Duodenal mucosa (tissue), 2 donors: Measurements from ENCODE around the gene UBE4A.
"Not testable (repeated sequence)": the region's sequence is repeated elsewhere in the genome, so short reads cannot be mapped to it uniquely, and the experiment has no call there.

Experiments used
- H3K27ac ChIP-seq: one replicate; pipeline ENCODE4 v1.7.0; 2013; ENCODE audit warnings: low read depth, low read length
- H3K27me3 ChIP-seq, 2 donors: one replicate each; pipeline ENCODE4 v1.7.0; 2013; ENCODE audit warnings: low read length in 2 of 2, control low read depth in 1 of 2; ENCODE audit not compliant: insufficient read depth in 2 of 2, control insufficient read depth in 1 of 2
- H3K36me3 ChIP-seq, 2 donors: one replicate each; pipeline ENCODE4 v1.7.0; 2013; ENCODE audit warnings: low read length in 2 of 2, control low read depth in 1 of 2; ENCODE audit not compliant: insufficient read depth in 2 of 2, control insufficient read depth in 1 of 2
- H3K4me1 ChIP-seq, 2 donors: one replicate each; pipeline ENCODE4 v1.7.0; 2013; ENCODE audit warnings: low read length in 2 of 2, control low read depth in 1 of 2; ENCODE audit not compliant: insufficient read depth in 2 of 2, control insufficient read depth in 1 of 2
- H3K4me3 ChIP-seq, 2 donors: one replicate each; pipeline ENCODE4 v1.7.0; 2013; ENCODE audit warnings: low read length in 2 of 2, low read depth in 1 of 2
- H3K9ac ChIP-seq, 2 donors: one replicate each; pipeline ENCODE4 v1.7.0; 2013; ENCODE audit warnings: low read length in 2 of 2, low read depth in 1 of 2
- H3K9me3 ChIP-seq, 2 donors: one replicate each; pipeline ENCODE4 v1.7.0; 2013; ENCODE audit warnings: low read length in 2 of 2, control low read depth in 1 of 2; ENCODE audit not compliant: control insufficient read depth in 1 of 2

UBE4A gene

DNA sequence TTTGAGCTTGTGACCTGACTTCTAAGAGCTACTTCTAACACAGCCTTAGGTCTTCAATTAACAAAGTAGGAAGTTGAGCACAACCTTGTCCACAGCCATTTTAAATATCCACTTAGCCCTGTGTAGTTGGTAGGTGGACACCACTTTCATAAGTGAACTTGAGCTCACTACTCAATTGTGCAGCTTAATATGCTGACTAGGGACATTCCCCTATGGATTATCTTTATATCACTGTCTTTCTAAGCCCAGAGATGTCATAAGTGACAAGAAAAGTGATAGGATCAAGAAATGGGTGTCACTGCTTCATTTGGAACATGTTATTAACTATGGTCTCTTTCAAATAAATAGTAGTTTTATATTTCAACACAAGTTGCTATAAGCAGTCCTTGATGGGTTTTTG lies 38.0 kb downstream of the UBE4A start:
- Histone ChIP-seq H3K4me1 (peaks cover 6 to 14% of the 10 kb centered on the region in 2 donors), H3K9ac (no peak overlapping the region), H3K9me3 (no peaks in the 10 kb centered on the region), H3K36me3 (peaks cover 25 to 43% of the 10 kb centered on the region in 2 donors), H3K4me3 (no peak overlapping the region), H3K27ac (no peak overlapping the region), H3K27me3 (no peaks in the 10 kb centered on the region)

DNA sequence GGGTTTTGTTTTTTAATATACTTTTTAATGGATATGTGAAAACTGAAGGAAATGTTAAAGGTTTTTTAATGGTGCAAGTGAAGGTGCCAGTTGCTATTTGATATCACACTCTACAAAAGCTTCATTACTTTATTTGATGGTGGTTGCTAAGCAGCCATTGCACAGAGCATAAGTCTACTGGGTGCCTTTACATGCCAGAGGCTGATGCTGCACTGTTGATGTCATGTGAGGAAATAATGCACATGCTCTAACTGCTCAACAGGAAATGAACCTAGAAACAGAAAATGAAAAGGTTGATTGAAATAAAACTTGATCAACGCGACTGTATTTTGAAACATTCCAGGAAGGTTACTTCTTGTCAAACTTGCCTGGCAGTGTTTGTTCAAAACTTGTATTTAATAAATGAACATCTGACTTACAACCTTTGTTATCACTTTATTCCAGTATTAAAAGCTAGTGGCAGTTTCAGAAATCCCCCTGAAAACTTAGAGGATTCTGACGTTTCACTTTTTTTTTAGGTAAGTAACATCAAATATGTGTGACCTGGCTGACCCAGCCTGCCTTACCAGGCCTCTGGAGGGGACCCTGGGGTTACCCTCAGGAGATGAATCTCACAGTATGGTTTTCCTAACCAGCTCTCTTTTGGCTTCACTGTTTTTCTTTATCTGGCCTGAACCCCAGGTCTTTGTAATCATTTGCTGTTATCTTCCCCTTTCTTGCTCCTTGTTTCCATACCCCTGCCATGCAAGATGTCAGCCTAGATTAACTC lies 39.6 kb downstream of the UBE4A start:
- Histone ChIP-seq H3K27me3 (no peaks in the 10 kb centered on the region), H3K4me3 (no peak overlapping the region), H3K36me3 (peaks cover 16 to 29% of the 10 kb centered on the region in 2 donors), H3K4me1 (peaks cover 11 to 29% of the 10 kb centered on the region in 2 donors), H3K9me3 (no peaks in the 10 kb centered on the region), H3K27ac (no peak overlapping the region), H3K9ac (peak overlapping the region in 1 of 2 donors; percentile 10)

DNA sequence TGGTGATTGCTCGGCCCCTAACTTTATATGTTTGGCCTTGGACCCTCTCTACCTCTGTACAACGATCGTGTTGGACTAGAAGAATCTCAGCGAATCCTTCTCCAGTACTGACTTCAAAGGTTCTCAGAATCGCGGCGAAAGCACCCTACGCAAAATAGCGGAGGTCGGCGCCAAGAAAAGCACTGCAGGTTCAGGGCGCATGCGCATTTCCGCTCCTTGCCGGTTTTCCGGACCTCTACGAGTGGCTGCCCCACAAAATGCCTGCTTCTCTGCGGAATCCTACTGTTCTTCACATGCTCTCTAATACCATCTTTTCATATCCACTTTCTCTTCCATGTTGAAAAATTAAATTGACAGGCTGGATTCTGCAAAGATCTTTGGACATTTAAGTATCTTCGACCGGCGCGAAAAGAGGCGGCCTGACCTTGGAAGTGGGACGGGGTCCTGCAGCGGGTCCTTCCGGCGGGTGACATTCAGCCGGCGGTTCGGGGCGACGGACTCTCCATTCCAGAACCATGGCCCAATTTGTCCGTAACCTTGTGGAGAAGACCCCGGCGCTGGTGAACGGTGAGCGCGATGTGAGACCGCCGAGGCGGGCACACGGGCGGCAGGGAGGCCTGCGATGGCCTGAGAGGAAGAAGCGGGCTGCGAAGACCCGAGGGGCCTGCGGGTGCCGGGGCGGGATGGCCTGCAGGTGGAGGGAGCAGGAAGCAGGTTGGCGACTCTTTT lies 41.9 kb downstream of the UBE4A start, which contains the start of gene ATP5MG:
Gene ATP5MG (plus strand): TSS at position 456 of the 729 bp plus-strand sequence. CDS start 60 bp downstream, at position 516.
- Histone ChIP-seq H3K9ac (peak within 1 kb of the TSS; percentile 97 to 98), H3K36me3 (peaks cover 15 to 28% of the 10 kb centered on the region in 2 donors), H3K27ac (peak within 1 kb of the TSS; percentile 74), H3K27me3 (no peaks in the 10 kb centered on the region), H3K9me3 (no peaks in the 10 kb centered on the region), H3K4me3 (peak within 1 kb of the TSS; percentile 99), H3K4me1 (peaks cover 21 to 38% of the 10 kb centered on the region in 2 donors)

DNA sequence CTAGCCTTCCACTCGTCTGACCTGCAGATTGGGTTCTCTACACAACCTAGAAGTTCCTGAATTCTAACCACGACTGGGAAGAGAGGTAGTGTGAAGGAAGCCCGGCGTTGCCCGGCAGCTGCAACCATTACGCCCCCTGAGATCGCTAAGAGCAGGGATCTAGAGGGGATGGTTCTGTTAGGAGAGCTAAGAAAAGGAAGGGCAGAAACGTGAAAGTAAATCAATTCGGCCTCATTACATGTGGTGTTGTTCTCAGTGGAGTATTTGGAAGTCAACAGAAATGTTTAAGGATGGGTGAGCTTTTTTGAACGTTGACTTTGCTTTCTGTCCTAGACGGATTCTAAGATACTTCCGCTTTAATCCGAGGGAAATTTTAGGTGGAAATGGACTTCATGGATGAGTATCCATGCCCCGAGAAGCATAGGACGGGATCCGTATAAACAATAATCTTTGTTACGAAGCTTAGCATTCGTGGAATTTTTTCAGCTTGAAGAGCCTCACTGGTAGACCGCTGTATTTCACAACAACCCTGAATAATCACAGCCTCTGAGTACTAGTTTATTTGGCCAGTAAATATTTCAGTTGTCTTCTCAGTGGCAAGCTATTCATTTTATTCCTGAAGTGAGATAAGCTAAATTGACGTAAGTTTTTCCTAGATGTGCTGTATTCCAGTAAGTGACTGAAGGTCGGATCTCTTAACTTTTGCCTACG lies 42.6 kb downstream of the UBE4A start:
- Histone ChIP-seq H3K4me1 (peaks cover 21 to 38% of the 10 kb centered on the region in 2 donors), H3K36me3 (peaks cover 16 to 30% of the 10 kb centered on the region in 2 donors)

DNA sequence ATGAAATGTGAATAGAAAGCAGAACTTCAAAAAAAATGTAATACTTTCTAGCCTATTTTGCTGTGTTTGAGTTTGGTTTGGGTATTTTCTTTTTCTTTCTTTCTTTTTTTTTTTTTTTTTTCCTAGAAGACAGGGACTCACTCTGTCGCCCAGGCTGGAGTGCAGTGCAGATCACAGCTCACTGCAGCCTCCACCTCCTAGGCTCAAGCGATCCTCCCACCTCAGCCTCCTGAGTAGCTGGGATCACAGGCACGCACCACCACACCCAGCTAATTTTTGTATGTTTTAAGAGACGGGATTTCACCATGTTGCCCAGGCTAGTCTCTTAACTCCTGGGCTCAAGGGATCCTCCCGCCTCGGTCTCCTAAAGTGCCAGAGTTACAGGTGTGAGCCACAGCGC lies 43.2 kb downstream of the UBE4A start:
- not testable (repeated sequence) for H3K27ac ChIP-seq, H3K9me3 ChIP-seq, H3K27me3 ChIP-seq
- Histone ChIP-seq H3K4me1 (peaks cover 21 to 38% of the 10 kb centered on the region in 2 donors), H3K36me3 (peaks cover 15 to 30% of the 10 kb centered on the region in 2 donors), H3K4me3 (peak overlapping the region; percentile 99), H3K9ac (peak overlapping the region in 1 of 2 donors; percentile 12)

More for the DNA sequence above, 42.6 kb downstream of the UBE4A start:
- H3K27ac ChIP-seq = peak overlapping the region; percentile 74
- H3K4me3 ChIP-seq = peak overlapping the region; percentile 99
- H3K27me3 ChIP-seq = no peaks in the 10 kb centered on the region
- no peaks in the 10 kb centered on the region for H3K9me3 ChIP-seq
- peak overlapping the region; percentile 97 to 98 for H3K9ac ChIP-seq

DNA sequence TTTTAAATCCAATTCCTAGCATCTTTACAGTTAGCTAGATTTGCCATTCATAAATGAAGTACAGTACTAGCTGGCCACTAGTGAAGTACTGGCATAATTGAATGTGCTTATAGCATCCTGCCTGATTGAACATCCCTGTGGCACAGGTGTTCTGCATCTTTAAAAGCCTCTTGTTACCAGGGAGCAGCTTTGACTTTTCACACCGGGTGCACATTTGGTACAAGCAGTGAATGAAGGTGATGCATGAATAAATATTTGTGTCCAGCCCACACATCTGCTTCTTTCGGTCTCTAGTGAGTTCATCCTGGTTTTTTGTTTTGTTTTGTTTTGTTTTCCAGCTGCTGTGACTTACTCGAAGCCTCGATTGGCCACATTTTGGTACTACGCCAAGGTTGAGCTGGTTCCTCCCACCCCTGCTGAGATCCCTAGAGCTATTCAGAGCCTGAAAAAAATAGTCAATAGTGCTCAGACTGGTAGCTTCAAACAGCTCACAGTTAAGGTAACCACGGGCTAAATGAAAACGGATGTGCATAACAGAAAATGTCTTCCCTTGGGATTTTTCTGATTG lies 47.3 kb downstream of the UBE4A start:
- peaks cover 20 to 48% of the 10 kb centered on the region in 2 donors for H3K36me3 ChIP-seq

DNA sequence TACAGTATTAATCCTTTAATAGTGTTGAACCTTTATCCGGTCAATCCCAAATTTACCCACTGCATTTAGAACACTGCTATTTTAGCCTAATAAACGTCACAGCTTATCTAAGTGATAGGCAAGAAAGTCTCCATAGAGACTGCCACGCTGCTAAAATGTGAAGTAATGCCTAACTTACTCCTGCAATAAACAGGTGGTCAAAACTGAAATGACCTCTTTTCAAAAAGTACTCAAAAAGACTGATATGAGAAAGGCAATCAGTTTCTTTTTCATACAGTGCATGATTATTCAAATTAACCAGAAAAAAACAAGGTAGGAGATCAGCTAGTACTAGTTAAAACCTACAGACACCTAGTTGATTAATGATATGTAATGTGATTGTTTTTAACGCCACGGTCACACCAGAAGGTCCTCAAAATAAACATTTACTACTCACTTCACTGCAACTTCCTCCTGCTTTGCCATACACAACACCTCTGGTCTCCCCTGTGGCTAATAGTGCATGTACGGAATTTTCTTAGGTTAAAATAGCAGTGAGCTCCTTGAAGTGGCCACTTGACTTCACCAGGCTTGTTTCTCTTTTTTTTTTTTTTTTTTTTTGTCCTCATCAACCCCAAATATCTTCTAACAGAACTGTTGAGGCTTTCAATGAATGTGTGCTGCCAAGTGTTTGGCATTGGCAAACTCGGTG lies 50.8 kb downstream of the UBE4A start:
- H3K4me1 ChIP-seq = peaks cover 2 to 9% of the 10 kb centered on the region in 2 donors
- H3K36me3 ChIP-seq = peaks cover 14 to 49% of the 10 kb centered on the region in 2 donors
- no peaks in the 10 kb centered on the region for H3K9me3 ChIP-seq
- no peaks in the 10 kb centered on the region for H3K27me3 ChIP-seq
- H3K9ac ChIP-seq = no peak overlapping the region
- H3K27ac ChIP-seq = no peak overlapping the region
- H3K4me3 ChIP-seq = no peak overlapping the region

More for the DNA sequence above, 47.3 kb downstream of the UBE4A start:
- Histone ChIP-seq H3K9ac (no peak overlapping the region), H3K4me1 (peaks cover 19 to 30% of the 10 kb centered on the region in 2 donors), H3K27ac (no peak overlapping the region), H3K9me3 (no peaks in the 10 kb centered on the region), H3K4me3 (no peak overlapping the region), H3K27me3 (no peaks in the 10 kb centered on the region)

DNA sequence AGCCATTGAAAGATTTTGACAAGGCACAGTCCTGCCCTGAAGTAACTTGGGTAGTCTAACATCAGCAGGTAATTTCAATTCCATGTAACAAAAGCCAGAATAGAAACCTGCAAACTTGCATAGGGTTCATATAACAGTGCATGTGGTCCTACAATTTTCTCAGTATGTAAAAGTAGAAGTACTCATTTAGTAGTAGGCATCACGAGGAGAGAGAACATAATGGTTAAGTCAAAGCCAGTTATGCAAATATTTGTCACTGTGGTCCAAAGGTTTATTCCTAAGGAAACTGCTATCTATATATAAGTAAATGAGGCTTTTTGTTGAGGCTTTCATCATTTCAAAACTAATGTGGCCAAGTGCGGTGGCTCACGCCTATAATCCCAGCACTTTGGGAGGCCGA lies 52.1 kb downstream of the UBE4A start:
- H3K4me1 ChIP-seq = peaks cover 5 to 14% of the 10 kb centered on the region in 2 donors
- no peak overlapping the region for H3K4me3 ChIP-seq
- H3K9ac ChIP-seq = no peak overlapping the region
- H3K36me3 ChIP-seq = peaks cover 9 to 38% of the 10 kb centered on the region in 2 donors
- no peaks in the 10 kb centered on the region for H3K9me3 ChIP-seq
- H3K27me3 ChIP-seq = no peaks in the 10 kb centered on the region
- H3K27ac ChIP-seq = no peak overlapping the region

DNA sequence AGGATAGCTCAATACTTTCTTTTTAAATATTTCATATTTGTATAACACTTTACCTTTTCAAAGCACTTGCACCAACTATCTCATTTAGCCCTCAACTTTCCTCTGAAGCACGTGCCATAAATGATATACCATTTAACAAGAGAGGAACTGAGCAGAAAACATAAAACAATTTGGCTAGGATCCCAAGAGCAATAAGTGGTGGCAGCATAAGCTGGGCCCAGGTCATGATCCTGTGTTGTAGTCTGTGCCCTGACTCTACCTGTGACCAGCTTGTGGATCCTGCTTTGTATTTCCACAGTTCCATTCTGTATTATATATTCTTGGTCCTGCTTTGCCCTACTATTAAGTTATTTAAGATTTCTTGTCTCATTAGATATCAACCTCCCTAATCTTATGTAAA lies 53.5 kb downstream of the UBE4A start:
- no peaks in the 10 kb centered on the region for H3K9me3 ChIP-seq
- H3K9ac ChIP-seq = no peak overlapping the region
- H3K27me3 ChIP-seq = no peaks in the 10 kb centered on the region
- no peak overlapping the region for H3K4me3 ChIP-seq
- peaks cover 8 to 26% of the 10 kb centered on the region in 2 donors for H3K36me3 ChIP-seq
- peaks cover 5 to 19% of the 10 kb centered on the region in 2 donors for H3K4me1 ChIP-seq
- no peak overlapping the region for H3K27ac ChIP-seq
